Measurements from ENCODE around the gene TRIM26.
"Not testable (repeated sequence)": the region's sequence is repeated elsewhere in the genome, so short reads cannot be mapped to it uniquely, and the experiment has no call there.

TRIM26 gene

DNA sequence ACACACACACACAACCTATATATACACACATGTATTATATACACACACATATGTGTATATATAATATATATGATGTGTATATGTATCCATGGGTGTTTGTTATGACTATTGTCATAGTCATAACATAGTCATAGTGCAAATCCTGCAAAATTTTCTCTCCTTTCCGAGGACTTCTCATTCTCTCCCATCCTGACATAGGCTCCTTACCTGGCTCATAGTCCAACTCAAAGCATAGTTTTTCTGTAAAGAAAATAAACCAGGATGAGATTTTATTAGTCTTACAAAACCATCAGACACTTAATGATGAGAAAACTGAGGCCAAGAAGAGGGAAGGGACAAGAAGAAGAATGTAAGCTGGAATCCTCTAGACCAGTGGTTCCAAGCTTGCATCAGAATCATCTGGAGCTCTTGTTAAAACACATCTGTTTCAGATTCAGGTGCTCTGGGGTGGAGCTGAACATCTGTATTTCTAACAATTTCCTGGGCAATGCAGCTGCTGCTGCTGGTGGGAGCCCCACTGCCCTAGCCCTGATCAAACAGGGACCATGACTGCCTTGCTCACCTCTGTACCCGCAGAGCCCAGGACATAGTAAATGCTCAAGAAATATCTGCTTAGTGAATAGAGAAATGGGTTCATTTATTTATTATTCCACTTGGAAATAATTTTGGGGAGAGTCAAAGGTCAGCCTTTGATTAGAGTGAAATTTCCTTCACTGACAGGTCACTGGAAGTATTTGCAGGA is 57.5 kb downstream of the TRIM26 start:
- in situ Hi-C loops (cut with MboI; ENCODE audit: low sequenced_read_pairs) = no loop called here

- in situ Hi-C loops (cut with MboI; ENCODE audit: low sequenced_read_pairs) = no loop called here
Measured at GRCh38 chr6:30154709-30155519, 58.3 kb downstream of the TRIM26 start.

DNA sequence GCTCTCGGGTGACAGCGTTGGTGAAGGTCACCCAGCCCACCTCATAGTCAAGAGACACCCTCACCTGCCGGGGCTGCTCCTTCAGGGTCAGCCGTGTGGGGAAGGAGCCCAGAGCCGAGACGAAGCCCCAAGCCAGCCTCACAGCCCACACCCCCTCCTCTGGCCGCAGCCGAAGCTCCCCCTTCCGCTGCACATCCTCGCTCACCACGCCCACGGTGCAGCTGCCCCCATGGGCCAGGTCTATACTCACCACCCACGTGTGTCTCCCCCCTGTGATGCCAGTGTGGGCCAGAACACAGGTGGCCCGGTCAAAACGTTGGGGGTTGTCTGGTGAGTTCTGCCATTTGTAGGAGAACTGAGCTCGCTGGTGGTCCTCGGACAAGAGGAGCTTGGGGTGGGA is 59.1 kb downstream of the TRIM26 start:
- in situ Hi-C loops (cut with MboI; ENCODE audit: low sequenced_read_pairs) = no loop called here

- in situ Hi-C loops (cut with MboI; ENCODE audit: low sequenced_read_pairs) = no loop called here
Measured at GRCh38 chr6:30152910-30153610, 60.1 kb downstream of the TRIM26 start.

DNA sequence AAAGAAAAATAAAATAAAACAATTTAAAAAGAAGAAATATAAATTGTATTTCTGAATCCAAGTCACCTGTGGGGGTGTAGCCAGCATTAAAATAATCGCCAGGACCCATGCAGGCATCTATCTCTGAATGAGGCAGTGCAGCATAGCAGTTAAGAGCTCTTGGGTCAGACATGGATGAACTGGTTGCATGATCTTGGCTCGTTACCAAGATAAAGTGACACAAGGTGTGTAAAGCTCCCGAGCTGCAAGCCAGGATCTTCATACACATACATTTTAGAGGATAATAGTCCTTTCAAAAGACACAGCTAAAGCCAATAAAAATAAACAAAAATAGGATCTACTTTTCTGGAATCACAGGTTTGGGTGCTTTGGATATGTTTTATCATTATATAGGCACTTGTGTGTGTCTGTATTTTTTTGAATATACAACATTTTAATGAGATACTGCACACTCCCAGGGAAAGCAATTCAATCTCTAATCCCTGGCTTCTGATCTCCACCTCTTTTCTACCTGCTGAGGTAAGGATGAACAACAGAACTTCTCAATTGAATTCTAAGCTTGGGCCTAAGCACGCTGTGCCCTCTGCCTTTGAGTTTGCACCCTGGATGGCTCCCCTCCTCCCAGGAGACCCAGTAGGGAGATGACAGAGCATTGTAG is 61.1 kb downstream of the TRIM26 start:
- in situ Hi-C loops (cut with MboI; ENCODE audit: low sequenced_read_pairs) = no loop called here

- in situ Hi-C loops (cut with MboI; ENCODE audit: low sequenced_read_pairs) = no loop called here
Measured at GRCh38 chr6:30151580-30151979, 61.6 kb downstream of the TRIM26 start.

DNA sequence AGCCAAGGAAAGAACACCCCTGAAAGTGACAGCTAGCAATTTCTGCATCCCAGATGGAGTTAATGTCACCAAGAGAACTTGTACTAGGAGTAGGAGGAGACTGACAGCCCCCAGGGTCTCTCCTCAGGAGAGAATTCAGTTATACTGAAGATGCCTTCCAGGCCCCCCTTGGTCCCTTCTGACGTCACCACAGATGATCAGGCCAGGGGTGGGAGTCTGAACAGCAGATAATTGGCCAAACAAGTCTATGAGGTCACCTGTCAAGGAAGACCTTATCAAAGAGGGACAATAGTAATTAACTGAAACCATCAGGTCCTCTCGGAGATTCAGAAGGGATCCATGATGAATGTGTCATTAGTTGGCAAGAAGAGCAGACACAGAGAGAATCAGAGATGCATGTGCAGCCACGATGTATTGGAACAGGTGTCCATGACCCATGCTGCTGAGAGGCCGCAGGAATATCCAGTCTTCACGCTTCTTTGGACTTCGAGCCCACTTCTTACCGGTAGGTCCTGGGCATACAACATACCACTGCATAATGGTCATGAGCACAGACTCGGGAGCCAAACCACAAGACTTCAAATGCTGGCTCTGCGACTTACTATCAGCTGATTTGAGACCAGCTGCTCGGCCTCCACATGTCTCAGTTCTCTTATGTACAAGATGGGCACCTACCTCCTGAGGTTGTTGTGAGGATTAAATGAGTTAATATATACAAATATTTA is 62.4 kb downstream of the TRIM26 start:
- in situ Hi-C loops (cut with MboI; ENCODE audit: low sequenced_read_pairs) = no loop called here

GRCh38 chr6:30149858-30150550 is 63.2 kb downstream of the TRIM26 start:
- in situ Hi-C loops (cut with MboI; ENCODE audit: low sequenced_read_pairs) = no loop called here

DNA sequence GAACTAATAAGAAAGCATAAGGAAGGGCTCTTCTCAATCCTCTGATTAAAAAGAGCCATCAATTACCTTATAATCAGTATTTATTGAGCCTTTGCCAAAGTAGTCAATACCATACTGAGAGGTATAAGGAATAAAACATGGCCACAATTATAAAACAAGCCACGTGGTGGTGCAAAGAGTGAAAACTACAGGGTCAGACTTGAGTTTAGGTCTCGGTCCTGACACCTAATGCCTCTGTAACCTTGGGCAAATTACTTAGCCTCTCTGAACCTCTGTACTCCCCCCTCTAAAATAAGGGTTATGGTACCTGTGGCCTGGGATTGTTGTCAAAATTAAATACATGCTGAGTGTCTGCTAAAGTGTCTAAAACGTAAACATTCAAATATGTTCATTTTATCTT is 64.0 kb downstream of the TRIM26 start:
- in situ Hi-C loops (cut with MboI; ENCODE audit: low sequenced_read_pairs) = no loop called here

GRCh38 chr6:30147096-30147495 is 66.1 kb downstream of the TRIM26 start:
- in situ Hi-C loops (cut with MboI; ENCODE audit: low sequenced_read_pairs) = no loop called here

GRCh38 chr6:30145818-30146217 is 67.4 kb downstream of the TRIM26 start:
- in situ Hi-C loops (cut with MboI; ENCODE audit: low sequenced_read_pairs) = no loop called here

DNA sequence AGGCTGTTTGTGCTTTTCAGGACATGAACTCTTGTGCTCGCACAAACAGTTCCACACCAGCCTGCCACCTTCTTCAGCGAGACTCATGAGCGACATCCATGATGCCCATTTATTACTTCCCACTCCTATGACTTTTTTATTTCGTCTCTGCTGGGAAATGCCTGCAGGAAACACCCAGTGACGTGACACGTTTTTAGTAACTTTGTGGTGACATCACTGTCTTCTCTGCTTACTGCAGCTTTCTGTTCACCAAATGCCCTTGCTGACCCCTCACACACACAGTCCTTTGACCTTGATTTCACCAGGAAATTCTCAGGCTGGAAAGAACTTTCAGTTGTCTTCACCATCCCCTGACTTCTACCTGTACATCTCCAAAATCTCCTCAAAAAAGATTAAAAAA is 68.4 kb downstream of the TRIM26 start:
- in situ Hi-C loops (cut with MboI; ENCODE audit: low sequenced_read_pairs) = no loop called here

DNA sequence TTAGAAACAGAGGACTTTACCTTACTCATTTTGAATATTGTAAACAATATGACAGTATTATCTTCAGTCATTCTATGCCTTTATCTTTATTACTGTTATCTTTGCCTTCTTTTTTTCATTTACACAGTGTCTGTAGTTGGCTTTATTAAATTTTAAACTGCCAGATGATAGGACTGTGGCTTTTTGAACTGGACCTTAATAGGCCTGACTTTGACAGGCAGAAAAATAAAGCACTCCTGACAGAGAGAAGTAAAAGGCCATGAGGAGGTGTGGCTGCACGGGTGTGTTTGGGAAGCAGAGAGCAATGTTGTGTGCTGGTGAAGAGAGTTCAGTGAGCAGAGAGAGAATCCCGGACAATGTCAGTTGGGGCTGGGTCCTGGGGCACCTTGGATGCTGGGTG is 69.4 kb downstream of the TRIM26 start:
- in situ Hi-C loops (cut with MboI; ENCODE audit: low sequenced_read_pairs) = no loop called here

- in situ Hi-C loops (cut with MboI; ENCODE audit: low sequenced_read_pairs) = no loop called here
Measured at GRCh38 chr6:30142665-30143064, 70.5 kb downstream of the TRIM26 start.

GRCh38 chr6:30140240-30140639 is 73.0 kb downstream of the TRIM26 start:
- in situ Hi-C loops (cut with MboI; ENCODE audit: low sequenced_read_pairs) = not testable (repeated sequence)

DNA sequence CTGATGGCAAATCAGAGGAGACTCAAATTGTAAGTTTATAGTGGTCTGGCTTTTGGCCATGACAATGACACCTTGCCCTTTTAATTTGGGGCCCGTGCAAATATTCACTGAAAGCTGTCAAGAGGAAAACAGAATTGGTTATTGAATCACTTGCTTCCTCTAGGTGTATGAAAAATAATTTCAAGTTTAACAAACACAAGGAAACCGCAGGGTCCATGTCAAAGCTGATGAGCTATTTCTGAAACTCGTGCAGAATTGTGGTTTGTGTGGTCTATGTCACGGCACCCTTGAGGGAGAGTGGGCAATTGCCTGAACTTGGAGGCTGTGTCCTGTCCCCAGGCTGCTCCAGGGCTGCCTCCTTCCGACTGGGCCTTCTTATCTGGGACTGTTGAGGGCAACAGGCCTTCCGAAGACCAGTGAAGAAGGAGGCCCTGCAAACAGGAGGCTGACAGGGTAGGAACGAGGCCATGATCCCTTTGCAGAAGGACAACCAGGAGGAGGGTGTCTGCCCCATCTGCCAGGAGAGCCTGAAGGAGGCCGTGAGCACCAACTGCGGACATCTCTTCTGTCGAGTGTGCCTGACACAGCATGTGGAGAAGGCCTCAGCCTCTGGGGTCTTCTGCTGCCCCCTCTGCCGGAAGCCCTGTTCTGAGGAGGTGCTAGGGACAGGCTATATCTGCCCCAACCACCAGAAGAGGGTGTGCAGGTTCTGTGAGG is 76.5 kb downstream of the TRIM26 start:
- in situ Hi-C loops (cut with MboI; ENCODE audit: low sequenced_read_pairs) = no loop called here

GRCh38 chr6:30135757-30136156 is 77.4 kb downstream of the TRIM26 start, which contains the start of gene TRIM40:
Gene TRIM40, plus strand, starts transcription at chr6:30136140. Its CDS starts 897 bp downstream, at chr6:30137037.
- in situ Hi-C loops (cut with MboI; ENCODE audit: low sequenced_read_pairs) = no loop called here

DNA sequence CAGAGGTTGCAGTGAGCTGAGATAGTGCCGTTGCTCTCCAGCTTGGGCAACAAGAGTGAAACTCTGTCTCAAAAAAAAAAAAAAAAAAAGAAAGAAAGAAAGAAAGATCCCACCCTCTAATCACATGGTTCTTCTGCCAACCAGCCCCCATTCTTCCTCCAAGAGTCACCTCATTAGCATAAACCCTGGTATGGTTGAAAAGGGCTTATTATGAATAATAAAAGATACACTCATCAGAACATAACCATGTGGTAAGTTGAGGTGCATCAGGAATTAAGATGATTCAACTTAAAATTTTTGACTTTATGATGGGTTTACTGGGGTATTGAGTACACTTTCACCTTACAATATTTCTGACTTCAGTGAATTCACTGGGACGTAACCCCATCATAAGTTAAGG is 78.1 kb downstream of the TRIM26 start:
- in situ Hi-C loops (cut with MboI; ENCODE audit: low sequenced_read_pairs) = no loop called here

All from HL-60/S4 (cell line).